D721Med (cell line): Measurements from ENCODE around the gene DRG2.

ENCODE experiments used
- DNase-seq: peaks from one replicate; pipeline ENCODE4 v3.0.0; 2011; ENCODE audit warnings: low spot score; ENCODE audit not compliant: insufficient read length
- FAIRE-seq: peaks from 2 replicates; lab custom pipeline; 2011; peaks lifted over from hg19 to GRCh38; lab: Jason Lieb, UNC
- TF ChIP-seq, protein P1 (sequence below): IDR thresholded peaks from 2 replicates; pipeline ENCODE4 v1.5.1; 2012; ENCODE audit warnings: mild to moderate bottlenecking, control low read depth; ENCODE audit not compliant: insufficient read depth; ENCODE audit errors: missing control alignments

The DRG2 gene

GRCh38 chr17:18151290-18151689, 63.5 kb downstream of the DRG2 start:
- TF ChIP-seq, protein P1, sequence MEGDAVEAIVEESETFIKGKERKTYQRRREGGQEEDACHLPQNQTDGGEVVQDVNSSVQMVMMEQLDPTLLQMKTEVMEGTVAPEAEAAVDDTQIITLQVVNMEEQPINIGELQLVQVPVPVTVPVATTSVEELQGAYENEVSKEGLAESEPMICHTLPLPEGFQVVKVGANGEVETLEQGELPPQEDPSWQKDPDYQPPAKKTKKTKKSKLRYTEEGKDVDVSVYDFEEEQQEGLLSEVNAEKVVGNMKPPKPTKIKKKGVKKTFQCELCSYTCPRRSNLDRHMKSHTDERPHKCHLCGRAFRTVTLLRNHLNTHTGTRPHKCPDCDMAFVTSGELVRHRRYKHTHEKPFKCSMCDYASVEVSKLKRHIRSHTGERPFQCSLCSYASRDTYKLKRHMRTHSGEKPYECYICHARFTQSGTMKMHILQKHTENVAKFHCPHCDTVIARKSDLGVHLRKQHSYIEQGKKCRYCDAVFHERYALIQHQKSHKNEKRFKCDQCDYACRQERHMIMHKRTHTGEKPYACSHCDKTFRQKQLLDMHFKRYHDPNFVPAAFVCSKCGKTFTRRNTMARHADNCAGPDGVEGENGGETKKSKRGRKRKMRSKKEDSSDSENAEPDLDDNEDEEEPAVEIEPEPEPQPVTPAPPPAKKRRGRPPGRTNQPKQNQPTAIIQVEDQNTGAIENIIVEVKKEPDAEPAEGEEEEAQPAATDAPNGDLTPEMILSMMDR, result no peak
- FAIRE-seq, result no peak
- no peak for DNase-seq

- DNase-seq (no peak), FAIRE-seq (no peak)
- TF ChIP-seq, protein P1, result no peak
These were observed 67.4 kb downstream of the DRG2 start for GRCh38 chr17:18155179-18155578.

DNA sequence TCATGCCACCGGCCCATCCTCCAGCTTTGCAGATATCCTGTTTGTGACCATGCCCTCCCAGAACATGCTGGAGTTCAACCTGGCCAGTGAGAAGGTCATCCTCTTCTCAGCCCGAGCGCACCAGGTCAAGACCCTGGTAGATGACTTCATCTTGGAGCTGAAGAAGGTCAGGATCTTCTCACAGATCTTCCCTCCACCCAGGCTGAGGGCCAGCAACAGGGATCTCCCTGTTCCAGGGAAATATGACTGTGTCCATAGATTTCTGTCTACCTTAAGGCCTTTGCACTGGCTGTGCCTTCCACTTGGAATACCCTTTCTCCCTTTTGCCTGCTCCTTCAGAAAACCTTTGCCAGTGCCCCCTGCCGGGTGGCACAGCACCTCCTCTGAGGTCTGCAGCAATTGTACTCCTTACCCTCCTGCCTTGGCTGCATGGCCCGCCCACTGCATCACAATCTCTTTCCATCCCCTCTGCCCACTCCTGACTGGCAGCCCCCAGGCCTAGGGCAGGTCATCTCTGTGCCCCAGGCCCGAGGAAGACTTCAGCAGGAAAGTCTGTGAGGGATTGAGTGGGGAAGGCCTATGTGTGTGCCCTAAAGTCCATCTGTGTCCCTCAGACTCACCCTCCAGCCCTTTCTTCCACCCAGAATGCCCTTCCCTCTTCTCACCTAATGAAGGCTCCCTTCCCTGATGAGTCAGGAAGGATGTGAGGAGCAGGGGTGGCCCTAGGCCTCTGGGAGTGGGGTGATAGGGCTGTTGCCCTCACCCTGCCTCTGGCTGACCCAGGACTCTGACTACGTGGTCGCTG, 68.6 kb downstream of the DRG2 start:
- DNase-seq (no peak), FAIRE-seq (no peak)
- TF ChIP-seq, protein P1, result no peak

- no peak for DNase-seq
These were observed 69.2 kb downstream of the DRG2 start for GRCh38 chr17:18156976-18157280.

More at GRCh38 chr17:18156976-18157280, 69.2 kb downstream of the DRG2 start:
- TF ChIP-seq, protein P1, result no peak
- FAIRE-seq, result no peak
